ENCODE results near the gene OTULIN.

GRCh38 chr5:14687023-14687665, 22.6 kb downstream of the OTULIN start:
- no peak for TF ChIP-seq CTCF (IDR thresholded peaks at IDR 0.05; ENCODE audit: low read depth, low read length, missing input control)
- no peak for TF ChIP-seq ZBTB33 (IDR thresholded peaks at IDR 0.05)
- TF ChIP-seq, protein P1, sequence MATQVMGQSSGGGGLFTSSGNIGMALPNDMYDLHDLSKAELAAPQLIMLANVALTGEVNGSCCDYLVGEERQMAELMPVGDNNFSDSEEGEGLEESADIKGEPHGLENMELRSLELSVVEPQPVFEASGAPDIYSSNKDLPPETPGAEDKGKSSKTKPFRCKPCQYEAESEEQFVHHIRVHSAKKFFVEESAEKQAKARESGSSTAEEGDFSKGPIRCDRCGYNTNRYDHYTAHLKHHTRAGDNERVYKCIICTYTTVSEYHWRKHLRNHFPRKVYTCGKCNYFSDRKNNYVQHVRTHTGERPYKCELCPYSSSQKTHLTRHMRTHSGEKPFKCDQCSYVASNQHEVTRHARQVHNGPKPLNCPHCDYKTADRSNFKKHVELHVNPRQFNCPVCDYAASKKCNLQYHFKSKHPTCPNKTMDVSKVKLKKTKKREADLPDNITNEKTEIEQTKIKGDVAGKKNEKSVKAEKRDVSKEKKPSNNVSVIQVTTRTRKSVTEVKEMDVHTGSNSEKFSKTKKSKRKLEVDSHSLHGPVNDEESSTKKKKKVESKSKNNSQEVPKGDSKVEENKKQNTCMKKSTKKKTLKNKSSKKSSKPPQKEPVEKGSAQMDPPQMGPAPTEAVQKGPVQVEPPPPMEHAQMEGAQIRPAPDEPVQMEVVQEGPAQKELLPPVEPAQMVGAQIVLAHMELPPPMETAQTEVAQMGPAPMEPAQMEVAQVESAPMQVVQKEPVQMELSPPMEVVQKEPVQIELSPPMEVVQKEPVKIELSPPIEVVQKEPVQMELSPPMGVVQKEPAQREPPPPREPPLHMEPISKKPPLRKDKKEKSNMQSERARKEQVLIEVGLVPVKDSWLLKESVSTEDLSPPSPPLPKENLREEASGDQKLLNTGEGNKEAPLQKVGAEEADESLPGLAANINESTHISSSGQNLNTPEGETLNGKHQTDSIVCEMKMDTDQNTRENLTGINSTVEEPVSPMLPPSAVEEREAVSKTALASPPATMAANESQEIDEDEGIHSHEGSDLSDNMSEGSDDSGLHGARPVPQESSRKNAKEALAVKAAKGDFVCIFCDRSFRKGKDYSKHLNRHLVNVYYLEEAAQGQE (IDR thresholded peaks at IDR 0.05), result no peak
- no peak for TF ChIP-seq TAF1 (conservative IDR thresholded peaks at IDR 0.05)
- no peak for TF ChIP-seq MAX (IDR thresholded peaks at IDR 0.05)
- TF ChIP-seq YY1 (IDR thresholded peaks at IDR 0.05), result no peak

Measured in liver (tissue), 3 donors.